ENCODE data around the gene TUBB6.

TUBB6 gene

GRCh38 chr18:12336887-12337286 lies 28.8 kb downstream of the TUBB6 start (continued):
- TF ChIP-seq, protein P1, sequence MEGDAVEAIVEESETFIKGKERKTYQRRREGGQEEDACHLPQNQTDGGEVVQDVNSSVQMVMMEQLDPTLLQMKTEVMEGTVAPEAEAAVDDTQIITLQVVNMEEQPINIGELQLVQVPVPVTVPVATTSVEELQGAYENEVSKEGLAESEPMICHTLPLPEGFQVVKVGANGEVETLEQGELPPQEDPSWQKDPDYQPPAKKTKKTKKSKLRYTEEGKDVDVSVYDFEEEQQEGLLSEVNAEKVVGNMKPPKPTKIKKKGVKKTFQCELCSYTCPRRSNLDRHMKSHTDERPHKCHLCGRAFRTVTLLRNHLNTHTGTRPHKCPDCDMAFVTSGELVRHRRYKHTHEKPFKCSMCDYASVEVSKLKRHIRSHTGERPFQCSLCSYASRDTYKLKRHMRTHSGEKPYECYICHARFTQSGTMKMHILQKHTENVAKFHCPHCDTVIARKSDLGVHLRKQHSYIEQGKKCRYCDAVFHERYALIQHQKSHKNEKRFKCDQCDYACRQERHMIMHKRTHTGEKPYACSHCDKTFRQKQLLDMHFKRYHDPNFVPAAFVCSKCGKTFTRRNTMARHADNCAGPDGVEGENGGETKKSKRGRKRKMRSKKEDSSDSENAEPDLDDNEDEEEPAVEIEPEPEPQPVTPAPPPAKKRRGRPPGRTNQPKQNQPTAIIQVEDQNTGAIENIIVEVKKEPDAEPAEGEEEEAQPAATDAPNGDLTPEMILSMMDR (tag by site-specific recombination; IDR thresholded peaks at IDR 0.05): no peak
- TF ChIP-seq, protein P2, sequence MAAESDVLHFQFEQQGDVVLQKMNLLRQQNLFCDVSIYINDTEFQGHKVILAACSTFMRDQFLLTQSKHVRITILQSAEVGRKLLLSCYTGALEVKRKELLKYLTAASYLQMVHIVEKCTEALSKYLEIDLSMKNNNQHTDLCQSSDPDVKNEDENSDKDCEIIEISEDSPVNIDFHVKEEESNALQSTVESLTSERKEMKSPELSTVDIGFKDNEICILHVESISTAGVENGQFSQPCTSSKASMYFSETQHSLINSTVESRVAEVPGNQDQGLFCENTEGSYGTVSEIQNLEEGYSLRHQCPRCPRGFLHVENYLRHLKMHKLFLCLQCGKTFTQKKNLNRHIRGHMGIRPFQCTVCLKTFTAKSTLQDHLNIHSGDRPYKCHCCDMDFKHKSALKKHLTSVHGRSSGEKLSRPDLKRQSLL (tag by site-specific recombination; IDR thresholded peaks at IDR 0.05): no peak
- TF ChIP-seq GFI1B (tag by site-specific recombination; IDR thresholded peaks at IDR 0.05) (peak; percentile 86), MEIS1 (CRISPR knock-in tag; IDR thresholded peaks at IDR 0.05; ENCODE audit: borderline replicate concordance) (peak; percentile 72; the same call in 1 of the 2 replicates), ZBTB10 (tag by site-specific recombination; IDR thresholded peaks at IDR 0.05) (no peak), HOXC10 (CRISPR knock-in tag; IDR thresholded peaks at IDR 0.05) (no peak), ZNF521 (tag by site-specific recombination; IDR thresholded peaks at IDR 0.05) (no peak), PRDM1 (tag by site-specific recombination; IDR thresholded peaks at IDR 0.05) (peak; percentile 87), ZNF211 (tag by site-specific recombination; IDR thresholded peaks at IDR 0.05; ENCODE audit: low read depth) (no peak), EGR2 (tag by site-specific recombination; IDR thresholded peaks at IDR 0.05; ENCODE audit: low read depth) (no peak), FEZF1 (tag by site-specific recombination; IDR thresholded peaks at IDR 0.05) (peak; percentile 49), ZNF610 (tag by site-specific recombination; IDR thresholded peaks at IDR 0.05; ENCODE audit: borderline replicate concordance) (no peak), ZEB2 (tag by site-specific recombination; IDR thresholded peaks at IDR 0.05) (no peak), ZBTB17 (tag by site-specific recombination; IDR thresholded peaks at IDR 0.05) (no peak), WT1 (tag by site-specific recombination; IDR thresholded peaks at IDR 0.05) (peak; percentile 93)
- TF ChIP-seq, protein P3, sequence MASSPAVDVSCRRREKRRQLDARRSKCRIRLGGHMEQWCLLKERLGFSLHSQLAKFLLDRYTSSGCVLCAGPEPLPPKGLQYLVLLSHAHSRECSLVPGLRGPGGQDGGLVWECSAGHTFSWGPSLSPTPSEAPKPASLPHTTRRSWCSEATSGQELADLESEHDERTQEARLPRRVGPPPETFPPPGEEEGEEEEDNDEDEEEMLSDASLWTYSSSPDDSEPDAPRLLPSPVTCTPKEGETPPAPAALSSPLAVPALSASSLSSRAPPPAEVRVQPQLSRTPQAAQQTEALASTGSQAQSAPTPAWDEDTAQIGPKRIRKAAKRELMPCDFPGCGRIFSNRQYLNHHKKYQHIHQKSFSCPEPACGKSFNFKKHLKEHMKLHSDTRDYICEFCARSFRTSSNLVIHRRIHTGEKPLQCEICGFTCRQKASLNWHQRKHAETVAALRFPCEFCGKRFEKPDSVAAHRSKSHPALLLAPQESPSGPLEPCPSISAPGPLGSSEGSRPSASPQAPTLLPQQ (tag by site-specific recombination; IDR thresholded peaks at IDR 0.05): no peak
- TF ChIP-seq, protein P4, sequence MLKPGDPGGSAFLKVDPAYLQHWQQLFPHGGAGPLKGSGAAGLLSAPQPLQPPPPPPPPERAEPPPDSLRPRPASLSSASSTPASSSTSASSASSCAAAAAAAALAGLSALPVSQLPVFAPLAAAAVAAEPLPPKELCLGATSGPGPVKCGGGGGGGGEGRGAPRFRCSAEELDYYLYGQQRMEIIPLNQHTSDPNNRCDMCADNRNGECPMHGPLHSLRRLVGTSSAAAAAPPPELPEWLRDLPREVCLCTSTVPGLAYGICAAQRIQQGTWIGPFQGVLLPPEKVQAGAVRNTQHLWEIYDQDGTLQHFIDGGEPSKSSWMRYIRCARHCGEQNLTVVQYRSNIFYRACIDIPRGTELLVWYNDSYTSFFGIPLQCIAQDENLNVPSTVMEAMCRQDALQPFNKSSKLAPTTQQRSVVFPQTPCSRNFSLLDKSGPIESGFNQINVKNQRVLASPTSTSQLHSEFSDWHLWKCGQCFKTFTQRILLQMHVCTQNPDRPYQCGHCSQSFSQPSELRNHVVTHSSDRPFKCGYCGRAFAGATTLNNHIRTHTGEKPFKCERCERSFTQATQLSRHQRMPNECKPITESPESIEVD (tag by site-specific recombination; IDR thresholded peaks at IDR 0.05): peak; percentile 33; the same call in 1 of the 2 replicates

GRCh38 chr18:12338382-12338781 lies 30.3 kb downstream of the TUBB6 start:
- peaks cover 13% of the 10 kb centered on the region; the same call in 1 of the 2 replicates for H3K4me1 ChIP-seq (ENCODE audit: control insufficient read depth, insufficient read depth, low read length)
- POLR2A ChIA-PET: no interaction called here
- H3K27ac ChIP-seq (ENCODE audit: extremely low read depth, low read depth, low read length): no peak overlapping the region
- peaks cover 29 to 80% of the 10 kb centered on the region in 2 experiments for H3K36me3 ChIP-seq (ENCODE audit: control insufficient read depth in 2 of 2, insufficient read depth in 1 of 2, low read length in 2 of 2)
- H3K4me3 ChIP-seq (ENCODE audit: low read depth, low read length): no peak overlapping the region
- no peaks in the 10 kb centered on the region for H3K9me3 ChIP-seq (ENCODE audit: control insufficient read depth, insufficient read depth, low read depth, low read length)
- CTCF ChIA-PET: interaction anchor here (0.7 to 3.3 kb wide), 4 partner anchors 10 to 596 kb away, joined by 3 to 26 read pairs (median 3); no protein-coding TSS in a partner anchor
- TF ChIP-seq IKZF3 (tag by site-specific recombination; IDR thresholded peaks at IDR 0.05): no peak
- no peak for TF ChIP-seq ZNF530 (tag by site-specific recombination; IDR thresholded peaks at IDR 0.05; ENCODE audit: low read depth)
- no peak for TF ChIP-seq KLF10 (tag by site-specific recombination; IDR thresholded peaks at IDR 0.05)
- TF ChIP-seq ZEB2 (tag by site-specific recombination; IDR thresholded peaks at IDR 0.05): no peak
- TF ChIP-seq, protein P5, sequence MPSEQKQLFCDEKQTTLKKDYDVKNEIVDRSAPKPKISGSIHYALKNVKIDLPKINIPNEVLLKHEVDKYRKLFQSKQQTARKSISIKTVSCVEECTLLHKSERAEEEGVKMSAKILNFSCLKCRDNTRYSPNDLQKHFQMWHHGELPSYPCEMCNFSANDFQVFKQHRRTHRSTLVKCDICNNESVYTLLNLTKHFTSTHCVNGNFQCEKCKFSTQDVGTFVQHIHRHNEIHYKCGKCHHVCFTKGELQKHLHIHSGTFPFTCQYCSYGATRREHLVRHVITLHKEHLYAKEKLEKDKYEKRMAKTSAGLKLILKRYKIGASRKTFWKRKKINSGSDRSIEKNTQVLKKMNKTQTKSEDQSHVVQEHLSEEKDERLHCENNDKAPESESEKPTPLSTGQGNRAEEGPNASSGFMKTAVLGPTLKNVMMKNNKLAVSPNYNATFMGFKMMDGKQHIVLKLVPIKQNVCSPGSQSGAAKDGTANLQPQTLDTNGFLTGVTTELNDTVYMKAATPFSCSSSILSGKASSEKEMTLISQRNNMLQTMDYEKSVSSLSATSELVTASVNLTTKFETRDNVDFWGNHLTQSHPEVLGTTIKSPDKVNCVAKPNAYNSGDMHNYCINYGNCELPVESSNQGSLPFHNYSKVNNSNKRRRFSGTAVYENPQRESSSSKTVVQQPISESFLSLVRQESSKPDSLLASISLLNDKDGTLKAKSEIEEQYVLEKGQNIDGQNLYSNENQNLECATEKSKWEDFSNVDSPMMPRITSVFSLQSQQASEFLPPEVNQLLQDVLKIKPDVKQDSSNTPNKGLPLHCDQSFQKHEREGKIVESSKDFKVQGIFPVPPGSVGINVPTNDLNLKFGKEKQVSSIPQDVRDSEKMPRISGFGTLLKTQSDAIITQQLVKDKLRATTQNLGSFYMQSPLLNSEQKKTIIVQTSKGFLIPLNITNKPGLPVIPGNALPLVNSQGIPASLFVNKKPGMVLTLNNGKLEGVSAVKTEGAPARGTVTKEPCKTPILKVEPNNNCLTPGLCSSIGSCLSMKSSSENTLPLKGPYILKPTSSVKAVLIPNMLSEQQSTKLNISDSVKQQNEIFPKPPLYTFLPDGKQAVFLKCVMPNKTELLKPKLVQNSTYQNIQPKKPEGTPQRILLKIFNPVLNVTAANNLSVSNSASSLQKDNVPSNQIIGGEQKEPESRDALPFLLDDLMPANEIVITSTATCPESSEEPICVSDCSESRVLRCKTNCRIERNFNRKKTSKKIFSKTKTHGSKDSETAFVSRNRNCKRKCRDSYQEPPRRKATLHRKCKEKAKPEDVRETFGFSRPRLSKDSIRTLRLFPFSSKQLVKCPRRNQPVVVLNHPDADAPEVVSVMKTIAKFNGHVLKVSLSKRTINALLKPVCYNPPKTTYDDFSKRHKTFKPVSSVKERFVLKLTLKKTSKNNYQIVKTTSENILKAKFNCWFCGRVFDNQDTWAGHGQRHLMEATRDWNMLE (tag by site-specific recombination; conservative IDR thresholded peaks at IDR 0.05; ENCODE audit: low read depth): no peak
- no peak for TF ChIP-seq ZNF341 (tag by site-specific recombination; IDR thresholded peaks at IDR 0.05; ENCODE audit: low read depth)
